SK-N-SH (cell line): Measurements from ENCODE around the gene SOCS3. TPM values are rescaled to one million over a fixed set of nuclear protein-coding genes. Genes with fewer than 3 reads are reported as not detected.

ENCODE experiments used
- CTCF ChIA-PET: fragments of 300-600, 350-600 bp; formaldehyde crosslinking; extraction: SDS; loops from one replicate; lab custom pipeline; 2021; lab: Yijun Ruan, JAX
- POLR2A ChIA-PET: fragments of 350-600 bp; sonication (Branson Sonifier 250); formaldehyde crosslinking; extraction: SDS; loops from one replicate; lab custom pipeline; 2020; ENCODE audit warnings: antibody characterized with exemption, inconsistent platforms; lab: Yijun Ruan, JAX
- DNase-seq: peaks from one replicate; pipeline ENCODE4 v3.0.0; 2012
- H2AFZ ChIP-seq: fragments of 200-600 bp; sonication (generic); 2 replicates; pipeline ENCODE4 v1.8.1; 2016; ENCODE audit warnings: antibody characterized with exemption, mild to moderate bottlenecking, low read depth
- H3F3A ChIP-seq: fragments of 200-600 bp; sonication (generic); replicated peaks from 2 replicates; pipeline ENCODE3; 2016; ENCODE audit warnings: antibody characterized with exemption, mild to moderate bottlenecking; ENCODE audit not compliant: insufficient read depth
- H3K27ac ChIP-seq, 2 experiments: fragments of 200-500 bp in 1 of 2; fragments of 200-600 bp in 1 of 2; sonication (Bioruptor generic) in 1 of 2; sonication (generic), shearing (Covaris generic) in 1 of 2; 2 replicates each; pipeline versions ENCODE4 v1.5.1 to v1.6.1; 2014 to 2016; ENCODE audit warnings: low read depth in 2 of 2, inconsistent platforms in 1 of 2, low read length in 1 of 2, mild to moderate bottlenecking in 1 of 2, mixed read lengths in 1 of 2
- H3K27me3 ChIP-seq: fragments of 200-600 bp; sonication (generic), shearing (Covaris generic); 2 replicates; pipeline ENCODE4 v1.6.1; 2016; ENCODE audit warnings: mixed run types; ENCODE audit not compliant: insufficient read depth
- H3K36me3 ChIP-seq, 2 experiments: fragments of 200-500 bp in 1 of 2; fragments of 200-600 bp in 1 of 2; sonication (Bioruptor generic) in 1 of 2; sonication (generic) in 1 of 2; replicated peaks in 1 of 2; 2 replicates each; pipeline versions ENCODE3 to v1.5.1; 2014 to 2016; ENCODE audit warnings: low read length in 1 of 2, mild to moderate bottlenecking in 1 of 2; ENCODE audit not compliant: insufficient read depth in 2 of 2, control insufficient read depth in 1 of 2
- H3K4me1 ChIP-seq, 2 experiments: fragments of 200-500 bp in 1 of 2; fragments of 200-600 bp in 1 of 2; sonication (Bioruptor generic) in 1 of 2; sonication (generic), shearing (Covaris generic) in 1 of 2; 2 replicates each; pipeline versions ENCODE4 v1.5.1 to v1.6.1; 2014 to 2016; ENCODE audit warnings: low read depth in 1 of 2, low read length in 1 of 2, mixed run types in 1 of 2; ENCODE audit not compliant: insufficient read depth in 2 of 2, control insufficient read depth in 1 of 2
- H3K4me2 ChIP-seq: fragments of 200-600 bp; sonication (generic), shearing (Covaris generic); 2 replicates; pipeline ENCODE4 v1.6.1; 2017; ENCODE audit warnings: mixed run types
- H3K4me3 ChIP-seq, 2 experiments: fragments of 200-500 bp in 1 of 2; fragments of 200-600 bp in 1 of 2; sonication (Bioruptor generic) in 1 of 2; sonication (generic), shearing (Covaris generic) in 1 of 2; 2 replicates each; pipeline versions ENCODE4 v1.5.1 to v1.8.1; 2014 to 2016; ENCODE audit warnings: low read depth in 2 of 2, inconsistent platforms in 1 of 2, low read length in 1 of 2, mild to moderate bottlenecking in 1 of 2, mixed read lengths in 1 of 2, moderate library complexity in 1 of 2
- H3K79me2 ChIP-seq: fragments of 200-600 bp; sonication (generic); 2 replicates; pipeline ENCODE4 v1.8.1; 2017; ENCODE audit warnings: mild to moderate bottlenecking; ENCODE audit not compliant: insufficient read depth
- H3K9ac ChIP-seq: fragments of 200-600 bp; sonication (generic); 2 replicates; pipeline ENCODE4 v1.6.1; 2017; ENCODE audit warnings: mixed run types
- H3K9me2 ChIP-seq: fragments of 200-600 bp; sonication (generic); 2 replicates; pipeline ENCODE4 v1.6.1; 2017; ENCODE audit warnings: mixed run types
- H3K9me3 ChIP-seq: fragments of 200-600 bp; sonication (generic); 2 replicates; pipeline ENCODE4 v1.6.1; 2017; ENCODE audit warnings: mixed run types, mild to moderate bottlenecking, moderate library complexity
- H4K20me1 ChIP-seq: fragments of 200-600 bp; sonication (generic); 2 replicates; pipeline ENCODE4 v1.6.1; 2017; ENCODE audit warnings: mild to moderate bottlenecking, mixed run types; ENCODE audit not compliant: insufficient read depth
- ELF1 ChIP-seq: IDR thresholded peaks from 2 replicates; pipeline ENCODE4 v1.4.0; 2012
- EP300 ChIP-seq, 2 experiments: IDR thresholded peaks; 2 replicates each; pipeline versions ENCODE4 v1.4.0 to v1.6.1; 2012; ENCODE audit warnings: borderline replicate concordance in 1 of 2, low read depth in 1 of 2, low read length in 1 of 2
- EZH2phosphoT487 ChIP-seq: fragments of 200-600 bp; sonication (generic); IDR thresholded peaks from 2 replicates; pipeline ENCODE4 v1.6.1; 2017; ENCODE audit warnings: low read depth, mixed run types, mild to moderate bottlenecking, antibody characterized with exemption, moderate library complexity, borderline replicate concordance
- FOSL2 ChIP-seq: IDR thresholded peaks from 2 replicates; pipeline ENCODE4 v1.4.0; 2012; ENCODE audit warnings: low read depth, mild to moderate bottlenecking, moderate library complexity, borderline replicate concordance
- JUND ChIP-seq: IDR thresholded peaks from 2 replicates; pipeline ENCODE4 v1.4.0; 2012
- MEF2A ChIP-seq: IDR thresholded peaks from 2 replicates; pipeline ENCODE4 v1.4.0; 2012; ENCODE audit warnings: low read depth, borderline replicate concordance
- MXI1 ChIP-seq: IDR thresholded peaks from 2 replicates; pipeline ENCODE4 v1.6.1; 2012; ENCODE audit warnings: mild to moderate bottlenecking, low read depth, low read length, improper control_type of control experiment
- NRF1 ChIP-seq: IDR thresholded peaks from 2 replicates; pipeline ENCODE4 v1.6.1; 2012; ENCODE audit warnings: low read depth, mild to moderate bottlenecking, low read length
- POLR2AphosphoS5 ChIP-seq: IDR thresholded peaks from 2 replicates; pipeline ENCODE4 v1.6.1; 2012; ENCODE audit warnings: low read depth, low read length
- TEAD4 ChIP-seq: IDR thresholded peaks from 2 replicates; pipeline ENCODE4 v1.4.0; 2012; ENCODE audit warnings: mild to moderate bottlenecking, borderline replicate concordance; ENCODE audit not compliant: insufficient read depth
- WGBS: methylation state at CpG from one replicate; pipeline ENCODE4 v1.1.6; 2017; ENCODE audit warnings: low lambda C conversion rate; 5-methylcytosine and 5-hydroxymethylcytosine counted together
- polyA plus RNA-seq, 3 experiments: library from polyadenylated mRNA; depleted of rRNA; stranded (reverse); fragments of >200 nt; gene quantifications; 2 replicates each; pipeline ENCODE4 v1.2.3, GENCODE V29; 2012
- TF ChIP-seq, protein P1 (sequence below): IDR thresholded peaks from 2 replicates; pipeline ENCODE4; 2012
- TF ChIP-seq, protein P2 (sequence below): fragments of 150-350 bp; IDR thresholded peaks from 2 replicates; pipeline ENCODE4 v1.6.1; 2016; ENCODE audit warnings: mild to moderate bottlenecking, low read depth, low read length
- TF ChIP-seq, protein P3 (sequence below): IDR thresholded peaks from 2 replicates; pipeline ENCODE4 v1.4.0; 2012; ENCODE audit warnings: low read depth, borderline replicate concordance

SOCS3 gene
- polyA plus RNA-seq, 1 of the 3 experiments (the other 2 are of a cell fraction) = 24.9 TPM

DNA sequence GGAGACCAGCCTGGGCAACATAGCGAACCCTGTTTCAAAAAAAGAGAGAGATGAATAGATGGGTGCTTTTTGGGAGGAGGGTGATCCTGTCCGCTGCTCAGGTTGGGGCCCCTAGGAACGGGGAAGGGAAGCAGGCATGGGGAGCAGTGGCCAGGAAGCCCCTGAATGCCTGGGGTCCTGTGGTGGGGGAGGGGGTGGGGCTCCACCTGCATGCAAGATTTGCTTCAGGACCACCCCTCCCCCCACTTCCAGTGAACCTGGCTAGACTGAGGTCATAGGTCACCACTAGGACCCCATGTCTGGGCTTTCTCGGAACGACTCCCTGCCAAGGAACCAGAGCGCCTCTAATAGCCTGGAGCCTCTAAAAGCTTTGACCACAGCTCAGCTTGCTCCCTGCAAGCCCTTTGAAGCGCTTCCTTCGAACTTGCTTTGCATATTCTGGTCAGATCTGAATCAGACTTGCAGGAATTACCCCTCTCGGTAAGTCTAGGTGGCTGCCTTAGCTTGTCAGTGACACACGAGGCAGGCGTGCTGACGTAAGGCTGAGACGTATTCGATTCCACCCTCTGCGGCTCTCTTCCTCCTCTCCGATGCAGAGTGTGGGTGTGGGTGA is 3.7 kb downstream of the SOCS3 start (continued):
- TF ChIP-seq NRF1 (no peak), POLR2AphosphoS5 (no peak; the same call in 1 of the 2 replicates), TEAD4 (no peak), MXI1 (no peak), EP300 (IDR thresholded peaks at IDR 0.05; ENCODE audit: borderline replicate concordance in 1 of 2, low read depth in 1 of 2, low read length in 1 of 2) (no peak), MEF2A (no peak), ELF1 (no peak), EZH2phosphoT487 (no peak)
- TF ChIP-seq, protein P1, sequence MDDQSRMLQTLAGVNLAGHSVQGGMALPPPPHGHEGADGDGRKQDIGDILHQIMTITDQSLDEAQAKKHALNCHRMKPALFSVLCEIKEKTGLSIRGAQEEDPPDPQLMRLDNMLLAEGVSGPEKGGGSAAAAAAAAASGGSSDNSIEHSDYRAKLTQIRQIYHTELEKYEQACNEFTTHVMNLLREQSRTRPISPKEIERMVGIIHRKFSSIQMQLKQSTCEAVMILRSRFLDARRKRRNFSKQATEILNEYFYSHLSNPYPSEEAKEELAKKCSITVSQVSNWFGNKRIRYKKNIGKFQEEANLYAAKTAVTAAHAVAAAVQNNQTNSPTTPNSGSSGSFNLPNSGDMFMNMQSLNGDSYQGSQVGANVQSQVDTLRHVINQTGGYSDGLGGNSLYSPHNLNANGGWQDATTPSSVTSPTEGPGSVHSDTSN = peak; percentile 50
- TF ChIP-seq, protein P2, sequence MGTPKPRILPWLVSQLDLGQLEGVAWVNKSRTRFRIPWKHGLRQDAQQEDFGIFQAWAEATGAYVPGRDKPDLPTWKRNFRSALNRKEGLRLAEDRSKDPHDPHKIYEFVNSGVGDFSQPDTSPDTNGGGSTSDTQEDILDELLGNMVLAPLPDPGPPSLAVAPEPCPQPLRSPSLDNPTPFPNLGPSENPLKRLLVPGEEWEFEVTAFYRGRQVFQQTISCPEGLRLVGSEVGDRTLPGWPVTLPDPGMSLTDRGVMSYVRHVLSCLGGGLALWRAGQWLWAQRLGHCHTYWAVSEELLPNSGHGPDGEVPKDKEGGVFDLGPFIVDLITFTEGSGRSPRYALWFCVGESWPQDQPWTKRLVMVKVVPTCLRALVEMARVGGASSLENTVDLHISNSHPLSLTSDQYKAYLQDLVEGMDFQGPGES = no peak

DNA sequence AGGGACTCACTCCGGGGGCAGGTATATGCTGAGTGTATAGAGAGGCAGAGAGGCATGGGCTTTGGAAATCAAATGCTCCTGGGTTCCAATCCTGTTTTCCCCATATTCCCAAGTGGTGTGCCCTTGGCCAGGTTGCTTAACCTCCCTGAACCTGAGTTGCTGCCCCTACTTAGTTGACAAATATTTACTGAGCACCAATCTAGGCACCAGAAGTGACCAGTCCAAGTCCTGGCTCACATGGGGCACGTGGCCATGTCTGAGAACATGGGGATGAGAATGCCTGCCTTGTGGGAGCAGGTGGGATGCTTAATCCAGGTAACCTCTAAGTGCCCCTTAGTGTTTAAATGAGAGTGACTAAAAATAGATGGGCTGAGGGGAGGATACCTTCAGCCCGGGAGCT is 4.2 kb downstream of the SOCS3 start:
- H3K4me3 ChIP-seq = no peak overlapping the region
- H3K4me2 ChIP-seq = peak overlapping the region; percentile 98
- H3K36me3 ChIP-seq = peaks cover 34 to 37% of the 10 kb centered on the region in 2 experiments
- H3K27me3 ChIP-seq = no peaks in the 10 kb centered on the region
- peak overlapping the region in 1 of 2 experiments; percentile 91; a peak in 2 of 4 replicates for H3K27ac ChIP-seq
- TF ChIP-seq FOSL2 = no peak
- TF ChIP-seq, protein P2 = no peak
- no peak for TF ChIP-seq JUND
- TF ChIP-seq, protein P3, sequence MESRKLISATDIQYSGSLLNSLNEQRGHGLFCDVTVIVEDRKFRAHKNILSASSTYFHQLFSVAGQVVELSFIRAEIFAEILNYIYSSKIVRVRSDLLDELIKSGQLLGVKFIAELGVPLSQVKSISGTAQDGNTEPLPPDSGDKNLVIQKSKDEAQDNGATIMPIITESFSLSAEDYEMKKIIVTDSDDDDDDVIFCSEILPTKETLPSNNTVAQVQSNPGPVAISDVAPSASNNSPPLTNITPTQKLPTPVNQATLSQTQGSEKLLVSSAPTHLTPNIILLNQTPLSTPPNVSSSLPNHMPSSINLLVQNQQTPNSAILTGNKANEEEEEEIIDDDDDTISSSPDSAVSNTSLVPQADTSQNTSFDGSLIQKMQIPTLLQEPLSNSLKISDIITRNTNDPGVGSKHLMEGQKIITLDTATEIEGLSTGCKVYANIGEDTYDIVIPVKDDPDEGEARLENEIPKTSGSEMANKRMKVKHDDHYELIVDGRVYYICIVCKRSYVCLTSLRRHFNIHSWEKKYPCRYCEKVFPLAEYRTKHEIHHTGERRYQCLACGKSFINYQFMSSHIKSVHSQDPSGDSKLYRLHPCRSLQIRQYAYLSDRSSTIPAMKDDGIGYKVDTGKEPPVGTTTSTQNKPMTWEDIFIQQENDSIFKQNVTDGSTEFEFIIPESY = no peak
- H3F3A ChIP-seq = peaks cover 55% of the 10 kb centered on the region
- ChIA-PET CTCF (interaction anchor here (0.6 kb wide), 1 partner anchor 580 kb away, joined by 3 read pairs; no protein-coding TSS in a partner anchor), POLR2A (no interaction called here)
- WGBS = 70% methylated on average over 3 of the region's 3 CpGs
- no peak overlapping the region; the same call in 1 of the 2 replicates for H3K9ac ChIP-seq
- H2AFZ ChIP-seq = no peak overlapping the region
- H3K9me2 ChIP-seq = no peaks in the 10 kb centered on the region
- H4K20me1 ChIP-seq = peaks cover 34% of the 10 kb centered on the region
- no peak for DNase-seq
- no peaks in the 10 kb centered on the region for H3K9me3 ChIP-seq
- peaks cover 50 to 54% of the 10 kb centered on the region in 2 experiments for H3K4me1 ChIP-seq
- peaks cover 58% of the 10 kb centered on the region for H3K79me2 ChIP-seq
